HG03025 (cell line): ENCODE data around the gene MAN2A2.

Experiments
- ATAC-seq: cut with Tn5 transposase; IDR thresholded peaks from one replicate; pipeline ENCODE4 v1.9.1; 2021; ENCODE audit warnings: mild to moderate bottlenecking, moderate library complexity; ENCODE audit not compliant: unreplicated experiment, low FRiP score

MAN2A2 gene

DNA sequence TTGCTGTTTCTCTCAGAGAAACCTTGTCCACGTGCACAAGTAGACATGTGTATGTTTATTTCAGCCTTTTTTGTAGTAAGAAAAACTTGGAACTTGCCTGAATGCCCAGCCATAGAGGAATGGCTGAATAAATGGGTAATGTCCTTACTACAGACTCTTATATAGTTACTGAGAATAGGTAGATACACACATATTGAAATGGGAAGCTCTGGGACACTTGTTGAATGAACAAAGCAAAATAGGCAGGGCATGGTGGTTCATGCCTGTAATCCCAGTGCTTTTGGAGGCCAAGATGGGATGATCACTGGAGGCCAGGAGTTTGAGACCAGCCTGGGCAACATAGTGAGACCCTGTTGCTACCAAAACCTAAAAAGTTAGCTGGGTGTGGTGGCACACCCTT lies 33.7 kb downstream of the MAN2A2 start:
- no peak for ATAC-seq

DNA sequence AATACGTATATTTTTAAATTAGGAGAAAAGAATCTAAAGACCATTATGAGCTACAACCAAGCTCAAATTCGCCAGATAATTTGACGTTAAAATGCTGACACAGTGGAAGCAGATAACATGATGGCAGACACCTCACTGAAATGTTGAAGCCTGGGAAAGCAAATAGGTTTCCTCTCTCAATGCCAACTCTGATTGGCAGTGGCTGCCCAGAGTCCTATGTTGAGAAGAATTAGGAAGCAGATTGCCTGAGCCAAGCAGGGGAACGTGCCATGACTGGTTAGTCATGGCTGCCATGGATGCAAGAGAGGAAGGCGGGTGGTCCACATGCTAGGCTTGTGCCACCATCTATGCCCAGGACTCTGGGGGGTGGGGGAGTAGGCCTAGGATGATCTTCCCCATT lies 35.2 kb downstream of the MAN2A2 start:
- ATAC-seq: no peak

DNA sequence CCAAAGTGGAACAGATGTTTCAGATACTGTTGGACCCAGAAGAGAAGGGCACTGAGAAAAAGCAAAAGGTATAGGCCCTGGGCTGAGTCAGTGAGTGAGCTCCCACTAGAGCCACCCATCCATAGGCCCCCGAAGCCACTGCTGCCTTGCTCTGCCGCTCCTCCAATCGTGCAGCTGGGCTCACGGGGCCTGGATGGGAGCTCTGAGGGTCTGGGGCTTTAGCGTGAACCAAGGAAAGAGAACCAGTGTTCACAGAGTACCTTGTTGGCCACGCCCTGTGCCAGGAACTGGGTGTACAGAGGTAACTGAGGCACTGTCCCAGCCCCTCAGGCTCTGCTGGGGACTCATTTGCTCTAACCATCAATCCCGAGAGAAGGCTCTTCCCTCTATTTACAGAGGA lies 36.7 kb downstream of the MAN2A2 start:
- no peak for ATAC-seq

DNA sequence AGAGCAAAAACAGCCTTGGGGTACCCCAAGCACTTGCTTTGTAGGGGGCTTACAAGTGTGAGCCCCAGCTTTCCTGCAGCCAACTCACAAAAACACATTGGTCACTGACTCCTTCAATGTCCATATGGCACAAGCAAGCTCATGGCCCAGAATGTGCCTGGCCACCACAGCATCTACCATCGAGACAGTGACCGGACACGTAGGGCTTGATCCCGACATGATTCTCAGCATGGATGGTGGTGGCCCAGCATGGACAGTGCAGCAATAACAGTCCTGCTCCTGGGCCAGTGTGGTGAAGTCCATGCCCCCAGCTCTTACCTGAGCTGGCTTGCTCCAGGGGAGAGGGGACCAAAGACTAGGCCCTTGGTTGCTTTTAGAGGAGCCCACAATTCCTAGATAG lies 37.9 kb downstream of the MAN2A2 start:
- ATAC-seq: no peak

DNA sequence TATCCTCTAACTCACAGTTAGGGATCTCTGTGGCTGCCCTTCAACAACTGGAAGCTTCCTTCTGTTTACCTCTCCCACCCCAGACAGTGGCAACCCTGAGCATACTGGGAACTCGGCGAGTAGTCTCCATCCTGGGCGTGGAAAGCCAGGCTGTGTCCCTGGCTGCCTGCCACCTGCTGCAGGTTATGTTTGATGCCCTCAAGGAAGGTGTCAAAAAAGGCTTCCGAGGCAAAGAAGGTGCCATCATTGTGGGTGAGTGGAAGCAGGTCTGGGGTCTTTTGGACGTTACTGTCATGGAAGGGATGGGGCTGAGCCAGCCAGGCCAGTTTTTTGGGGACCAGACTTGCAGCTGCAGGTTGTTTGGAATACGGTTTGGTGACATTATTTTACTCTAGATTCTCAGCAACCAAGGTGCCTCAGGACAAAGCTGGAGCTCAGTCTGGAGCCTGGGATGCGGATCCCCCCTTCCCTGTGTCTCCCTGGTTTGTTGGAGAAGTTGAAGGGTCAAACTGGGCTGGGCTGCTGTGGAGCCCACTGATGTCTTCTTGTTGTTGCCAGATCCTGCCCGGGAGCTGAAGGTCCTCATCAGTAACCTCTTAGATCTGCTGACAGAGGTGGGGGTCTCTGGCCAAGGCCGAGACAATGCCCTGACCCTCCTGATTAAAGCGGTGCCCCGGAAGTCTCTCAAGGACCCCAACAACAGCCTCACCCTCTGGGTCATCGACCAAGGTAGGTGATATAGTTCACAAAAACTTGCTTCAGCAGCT lies 39.4 kb downstream of the MAN2A2 start:
- no peak for ATAC-seq

DNA sequence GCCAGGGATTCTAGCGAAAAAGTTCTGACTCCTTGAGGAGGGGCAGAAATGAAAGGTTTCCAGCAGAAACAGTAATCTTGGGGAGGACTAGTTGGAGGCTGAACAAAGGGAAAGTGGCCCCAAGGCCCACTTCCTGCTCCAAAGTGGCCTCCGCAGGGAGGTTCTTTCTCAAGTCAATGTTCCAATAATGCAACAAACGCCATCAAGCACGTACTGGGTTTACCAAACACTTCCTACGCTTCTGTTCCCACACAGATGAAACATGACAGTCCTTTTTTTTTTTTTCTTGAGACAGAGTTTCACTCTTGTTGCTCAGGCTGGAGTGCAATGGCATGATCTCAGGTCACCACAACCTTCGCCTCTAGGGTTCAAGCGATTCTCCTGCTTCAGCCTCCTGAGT lies 42.0 kb downstream of the MAN2A2 start:
- ATAC-seq: no peak

DNA sequence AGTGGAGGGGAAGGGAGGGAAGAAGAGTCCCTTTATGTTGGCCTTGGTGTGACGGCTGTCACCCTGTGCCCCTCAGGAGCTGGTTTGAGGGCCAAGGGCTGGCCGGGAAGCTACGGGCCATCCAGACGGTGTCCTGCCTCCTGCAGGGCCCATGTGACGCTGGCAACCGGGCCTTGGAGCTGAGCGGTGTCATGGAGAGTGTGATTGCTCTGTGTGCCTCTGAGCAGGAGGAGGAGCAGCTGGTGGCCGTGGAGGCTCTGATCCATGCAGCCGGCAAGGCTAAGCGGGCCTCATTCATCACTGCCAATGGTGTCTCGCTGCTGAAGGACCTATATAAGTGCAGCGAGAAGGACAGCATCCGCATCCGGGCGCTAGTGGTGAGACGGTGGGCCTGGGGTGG lies 43.4 kb downstream of the MAN2A2 start:
- ATAC-seq: no peak

DNA sequence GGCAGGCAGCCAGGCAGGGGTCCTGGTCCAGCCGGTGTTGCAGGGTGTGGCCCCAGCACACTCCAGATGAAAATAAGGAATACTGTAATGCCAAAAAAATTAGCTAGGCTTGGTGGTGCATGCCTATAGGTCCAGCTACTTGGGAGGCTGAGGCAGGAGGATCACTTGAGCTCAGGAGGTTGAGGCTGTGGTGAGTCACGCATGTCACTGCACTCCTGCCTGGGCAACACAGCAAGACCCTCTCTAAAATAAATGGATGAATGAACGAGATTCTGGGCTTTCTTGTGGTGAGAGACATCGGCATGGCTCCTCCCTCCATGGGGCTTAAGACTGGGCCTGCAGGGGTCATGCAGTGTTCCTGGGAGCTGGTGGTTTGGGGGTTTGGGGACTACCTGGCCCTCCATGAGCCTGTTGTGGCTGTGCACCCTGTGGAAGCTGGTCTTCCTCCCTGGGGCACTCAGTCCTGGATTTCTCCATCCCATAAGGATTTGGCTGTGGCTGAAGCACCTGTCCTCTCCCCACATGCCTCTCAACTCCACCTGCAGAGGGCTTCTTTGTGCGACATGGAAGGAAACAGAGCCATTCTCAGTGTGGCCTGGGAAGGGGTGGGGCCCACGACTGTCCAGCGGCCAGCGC lies 44.0 kb downstream of the MAN2A2 start:
- ATAC-seq: no peak

DNA sequence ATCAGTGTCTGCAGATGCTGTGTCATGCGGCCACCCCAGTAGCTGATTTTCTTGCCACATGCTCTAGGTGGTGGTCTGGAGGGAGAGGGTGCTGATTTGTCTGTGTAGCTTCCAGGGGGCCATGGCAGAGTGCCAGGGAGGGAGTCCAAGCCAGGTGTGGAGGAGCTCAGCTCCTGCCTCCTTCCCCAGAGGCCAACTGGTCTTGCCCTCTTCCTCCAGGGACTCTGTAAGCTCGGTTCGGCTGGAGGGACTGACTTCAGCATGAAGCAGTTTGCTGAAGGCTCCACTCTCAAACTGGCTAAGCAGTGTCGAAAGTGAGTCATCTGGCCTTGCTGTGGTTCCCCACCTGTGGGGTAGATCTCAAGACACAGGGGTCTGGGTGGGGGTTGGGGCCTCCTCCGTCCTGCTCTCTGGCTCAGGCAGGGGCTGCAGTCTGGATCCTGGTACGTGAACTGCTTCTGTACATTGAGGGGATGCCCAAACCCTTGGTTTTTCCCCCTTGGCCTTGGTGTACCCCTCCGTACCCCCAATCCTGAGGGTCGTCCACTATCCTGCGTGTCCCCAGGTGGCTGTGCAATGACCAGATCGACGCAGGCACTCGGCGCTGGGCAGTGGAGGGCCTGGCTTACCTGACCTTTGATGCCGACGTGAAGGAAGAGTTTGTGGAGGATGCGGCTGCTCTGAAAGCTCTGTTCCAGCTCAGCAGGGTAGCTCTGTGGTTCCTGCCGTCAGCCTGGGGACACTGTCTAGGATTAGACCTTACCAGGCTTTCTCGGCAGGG lies 44.7 kb downstream of the MAN2A2 start:
- no peak for ATAC-seq

DNA sequence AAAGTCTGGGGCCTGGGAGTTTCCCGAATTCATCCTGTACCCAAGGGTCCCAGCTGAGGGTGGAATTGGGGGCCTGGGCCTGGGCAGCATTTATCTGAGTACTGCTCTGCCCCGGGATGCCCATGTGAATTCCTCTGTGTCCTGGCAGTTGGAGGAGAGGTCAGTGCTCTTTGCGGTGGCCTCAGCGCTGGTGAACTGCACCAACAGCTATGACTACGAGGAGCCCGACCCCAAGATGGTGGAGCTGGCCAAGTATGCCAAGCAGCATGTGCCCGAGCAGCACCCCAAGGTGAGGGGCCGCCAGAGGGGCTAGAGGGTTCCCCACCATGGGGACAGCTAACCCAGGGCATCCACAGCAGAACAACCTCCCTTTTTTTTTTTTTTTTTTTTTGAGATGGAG lies 45.4 kb downstream of the MAN2A2 start:
- ATAC-seq: no peak

DNA sequence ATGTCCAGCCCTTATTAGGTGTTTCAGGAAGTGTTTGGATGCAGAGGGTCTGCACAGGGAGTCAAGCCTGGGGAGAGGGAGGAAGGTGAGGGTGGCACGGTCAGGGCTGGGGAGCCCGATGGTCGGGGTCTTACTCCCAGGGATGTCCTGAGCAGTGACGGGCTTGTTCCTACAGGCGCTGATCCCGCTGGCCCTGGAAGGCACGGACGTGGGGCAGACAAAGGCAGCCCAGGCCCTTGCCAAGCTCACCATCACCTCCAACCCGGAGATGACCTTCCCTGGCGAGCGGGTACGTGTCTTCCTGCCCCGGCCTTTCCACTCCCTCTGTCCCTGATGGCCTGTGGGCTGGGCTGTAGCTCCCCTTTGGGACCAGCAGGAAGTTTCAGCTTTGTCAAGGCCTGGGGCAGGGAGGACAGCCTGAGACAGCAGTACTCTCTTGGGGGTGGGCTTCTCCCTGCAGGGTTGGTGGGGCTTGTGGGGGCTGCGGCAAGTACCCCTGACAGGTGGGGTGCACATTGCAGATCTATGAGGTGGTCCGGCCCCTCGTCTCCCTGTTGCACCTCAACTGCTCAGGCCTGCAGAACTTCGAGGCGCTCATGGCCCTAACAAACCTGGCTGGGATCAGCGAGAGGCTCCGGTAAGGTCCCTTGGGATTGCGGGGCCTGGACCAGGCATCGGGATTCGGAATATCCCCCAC lies 47.0 kb downstream of the MAN2A2 start:
- no peak for ATAC-seq

DNA sequence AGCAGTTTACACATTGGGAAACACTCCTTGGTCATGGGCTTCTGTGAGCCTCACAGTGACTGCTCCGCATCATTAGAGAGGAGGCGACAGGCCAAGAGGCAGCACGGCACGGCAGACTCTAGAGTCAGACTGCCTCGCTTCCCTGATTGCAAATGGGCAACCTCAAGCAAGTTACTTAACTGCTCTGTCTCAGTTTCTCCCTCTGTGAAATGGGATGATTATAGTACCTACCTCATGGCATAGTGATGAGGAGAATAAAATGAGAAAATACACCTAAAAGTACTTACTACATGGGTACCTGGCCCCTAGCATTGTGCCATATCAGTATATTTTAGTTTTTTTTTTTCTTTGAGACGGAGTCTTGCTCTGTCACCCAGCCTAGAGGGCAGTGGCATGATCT lies 47.6 kb downstream of the MAN2A2 start:
- ATAC-seq: no peak

DNA sequence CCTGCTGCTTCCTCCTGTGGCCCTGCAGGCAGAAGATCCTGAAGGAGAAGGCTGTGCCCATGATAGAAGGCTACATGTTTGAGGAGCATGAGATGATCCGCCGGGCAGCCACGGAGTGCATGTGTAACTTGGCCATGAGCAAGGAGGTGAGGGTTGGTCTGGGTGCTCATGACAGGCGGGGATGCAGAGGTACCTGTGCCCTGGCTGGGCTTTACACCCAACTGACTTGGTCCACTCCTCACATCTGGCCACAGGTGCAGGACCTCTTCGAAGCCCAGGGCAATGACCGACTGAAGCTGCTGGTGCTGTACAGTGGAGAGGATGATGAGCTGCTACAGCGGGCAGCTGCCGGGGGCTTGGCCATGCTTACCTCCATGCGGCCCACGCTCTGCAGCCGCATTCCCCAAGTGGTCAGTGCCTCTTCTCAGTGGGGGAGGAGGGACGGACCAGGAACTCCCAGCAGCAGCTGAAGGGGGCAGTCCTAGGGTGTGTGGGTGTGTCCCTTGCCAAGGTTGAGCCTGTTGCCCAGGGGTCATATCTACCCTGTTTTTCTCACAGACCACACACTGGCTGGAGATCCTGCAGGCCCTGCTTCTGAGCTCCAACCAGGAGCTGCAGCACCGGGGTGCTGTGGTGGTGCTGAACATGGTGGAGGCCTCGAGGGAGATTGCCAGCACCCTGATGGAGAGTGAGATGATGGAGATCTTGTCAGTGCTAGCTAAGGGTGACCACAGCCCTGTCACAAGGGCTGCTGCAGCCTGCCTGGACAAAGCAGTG lies 50.0 kb downstream of the MAN2A2 start:
- no peak for ATAC-seq

DNA sequence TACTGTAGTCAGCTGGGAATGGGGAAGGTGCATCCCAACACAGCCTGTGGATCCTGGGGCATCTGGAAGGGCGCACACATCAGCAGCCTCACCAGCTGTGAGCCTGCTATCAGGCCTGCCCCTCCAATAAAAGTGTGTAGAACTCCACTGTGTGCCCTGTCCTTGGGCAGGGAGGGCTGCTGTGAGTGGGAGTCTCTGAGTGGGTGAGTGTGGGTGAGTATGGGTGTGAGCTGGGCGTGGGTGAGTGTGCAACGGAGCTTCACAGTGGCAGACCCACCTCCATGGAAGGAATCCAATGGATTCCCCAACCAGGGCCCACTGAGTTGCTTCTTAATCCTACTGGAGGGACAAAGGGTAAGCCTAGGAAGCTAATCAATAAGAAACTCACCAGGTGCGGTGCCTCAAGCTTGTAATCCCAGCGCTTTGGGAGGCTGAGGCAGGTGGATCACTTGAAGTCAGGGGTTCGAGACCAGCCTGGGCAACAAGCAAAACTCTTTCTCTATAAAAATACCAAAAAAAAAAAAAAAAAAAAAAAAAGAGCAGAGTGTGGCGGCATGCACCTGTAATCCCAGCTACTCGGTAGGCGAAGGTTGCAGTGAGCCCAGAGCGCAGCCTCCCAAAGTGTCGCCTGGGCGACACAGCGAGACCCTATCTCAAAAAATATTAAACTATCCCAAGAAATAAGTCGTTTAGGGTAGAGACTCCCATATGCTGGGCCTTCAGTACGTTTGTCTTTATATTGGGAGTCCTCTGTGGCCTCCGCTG lies 51.0 kb downstream of the MAN2A2 start:
- ATAC-seq: no peak

DNA sequence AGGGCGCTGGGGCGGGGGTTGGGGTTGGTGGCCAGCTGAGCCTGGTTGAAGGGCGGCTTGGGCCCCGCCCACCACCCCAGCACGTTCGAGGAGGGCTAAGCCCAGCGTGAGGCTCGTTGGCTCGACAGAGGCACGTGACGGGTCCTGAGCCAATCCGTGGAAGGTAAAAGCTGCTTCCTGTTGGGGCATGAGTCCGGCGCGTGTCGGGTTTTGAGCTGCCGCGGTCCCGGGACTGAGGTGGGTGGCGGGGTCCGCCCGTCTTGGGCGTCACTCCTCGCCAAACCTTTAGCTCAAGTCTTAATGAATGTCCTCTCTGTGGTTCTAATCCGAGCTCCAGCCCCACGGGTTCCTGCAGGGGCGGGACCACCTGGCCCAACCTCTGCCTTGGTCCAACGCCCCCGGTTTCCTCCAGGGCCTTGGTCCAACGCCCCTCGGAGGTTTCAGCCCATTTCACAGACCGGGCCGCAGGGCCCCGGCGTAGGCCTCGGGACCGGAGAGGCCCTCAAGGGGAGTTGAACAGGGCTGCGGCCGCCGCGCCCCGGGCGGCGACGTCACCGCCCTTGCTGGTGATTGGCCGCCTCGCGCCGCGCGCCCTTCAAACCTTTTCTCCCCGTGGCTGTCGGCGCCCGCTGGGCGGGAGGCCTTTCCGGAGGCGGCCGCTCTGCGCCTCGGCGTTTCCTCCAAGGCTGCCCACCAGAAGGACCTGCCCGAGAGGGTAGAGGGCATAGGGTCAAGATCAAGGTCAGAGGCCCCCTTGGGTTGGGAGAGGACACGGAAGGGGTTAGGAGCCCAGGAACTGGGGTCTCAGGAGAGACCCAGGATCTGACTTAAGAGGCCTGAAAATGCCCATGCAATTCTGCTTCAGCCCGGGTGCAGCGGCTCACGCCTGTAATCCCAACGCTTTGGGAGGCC lies 51.9 kb downstream of the MAN2A2 start, which contains the start of gene RCCD1:
Gene RCCD1, plus strand, starts transcription at position 173 of the 912 bp plus-strand sequence. CDS start 1,851 bp downstream, outside the sequence.
- ATAC-seq: peak; percentile 82

DNA sequence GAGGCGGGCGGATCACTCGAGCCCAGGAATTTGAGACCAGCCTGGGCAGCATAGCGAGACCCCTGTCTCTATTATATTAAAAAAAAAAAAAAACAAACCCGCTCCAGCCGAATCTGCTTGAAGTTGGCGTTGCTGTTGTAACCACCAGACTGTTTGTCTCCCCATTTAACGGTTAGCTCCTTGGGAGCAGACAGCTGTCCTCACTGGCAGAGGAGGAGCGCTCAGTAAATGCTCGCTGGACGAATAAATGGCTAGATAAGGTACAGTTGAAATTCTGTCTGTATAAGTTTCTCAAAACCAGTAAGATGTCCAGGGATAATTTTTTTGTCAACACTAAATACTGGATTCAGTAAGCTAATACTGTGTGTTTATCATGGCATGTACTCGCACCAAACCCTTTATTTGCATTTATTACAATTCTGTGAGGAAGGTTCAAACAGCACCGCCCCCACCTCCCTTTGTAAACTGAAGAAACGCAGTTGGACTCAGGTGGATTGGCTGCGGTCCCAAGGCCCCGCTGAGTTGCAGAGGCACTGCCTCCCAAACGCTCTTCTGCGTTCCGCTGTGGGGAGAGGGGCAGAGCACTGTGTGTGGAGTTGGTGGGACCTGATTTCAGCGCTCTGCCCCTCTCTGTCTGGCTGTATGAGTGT lies 52.6 kb downstream of the MAN2A2 start:
- no peak for ATAC-seq

DNA sequence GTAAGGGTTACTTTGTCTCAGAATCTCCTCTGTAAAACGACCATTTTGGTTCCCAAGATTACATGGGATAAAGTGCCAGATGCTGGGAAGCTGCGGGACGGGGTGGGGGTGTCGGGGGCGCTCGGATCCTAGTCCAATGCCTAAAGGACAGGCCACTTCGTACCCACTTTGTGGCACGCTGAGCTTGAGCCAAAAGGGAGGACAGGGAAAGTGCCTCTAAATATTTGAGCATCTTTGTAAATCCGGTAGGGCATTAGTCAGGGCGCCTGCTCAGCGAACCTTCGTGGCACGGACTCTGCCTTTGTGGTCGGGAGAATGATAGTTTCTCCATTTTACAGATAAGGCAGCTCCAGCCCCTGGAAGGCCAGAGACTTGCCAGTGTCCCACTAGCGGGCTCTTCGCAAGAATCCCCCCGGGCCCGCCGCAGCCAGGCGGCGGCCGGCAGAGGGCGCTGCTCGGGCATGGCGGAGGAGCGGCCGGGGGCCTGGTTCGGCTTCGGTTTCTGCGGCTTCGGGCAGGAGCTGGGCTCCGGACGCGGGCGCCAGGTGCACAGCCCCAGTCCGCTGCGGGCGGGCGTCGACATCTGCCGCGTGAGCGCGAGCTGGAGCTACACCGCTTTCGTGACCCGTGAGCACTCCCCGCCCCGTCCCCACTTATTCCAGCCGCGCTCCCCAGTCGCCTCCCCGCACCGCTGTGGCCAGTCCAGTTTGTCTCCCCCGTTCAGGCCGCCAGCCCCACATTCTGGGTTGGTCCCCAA lies 53.4 kb downstream of the MAN2A2 start:
- no peak for ATAC-seq
